HG02981 (cell line): ENCODE measurements around the gene IGFL3.
"Not testable (repeated sequence)": the region's sequence is repeated elsewhere in the genome, so short reads cannot be mapped to it uniquely, and the experiment has no call there.

Experiments
- ATAC-seq: cut with Tn5 transposase; IDR thresholded peaks from one replicate; pipeline ENCODE4 v1.9.1; 2021; ENCODE audit warnings: mild to moderate bottlenecking, moderate library complexity; ENCODE audit not compliant: unreplicated experiment

The IGFL3 gene

GRCh38 chr19:46124638-46125115 is at the start of gene IGFL3:
Gene IGFL3 (minus strand): TSS chr19:46124688. CDS start chr19:46124649, 39 bp downstream.
- no peak for ATAC-seq

- ATAC-seq, result no peak
Observed at GRCh38 chr19:46173886-46174480, 49.5 kb upstream of the IGFL3 start.

GRCh38 chr19:46162731-46163130 is 38.2 kb upstream of the IGFL3 start:
- ATAC-seq, result no peak

- ATAC-seq, result not testable (repeated sequence)
Observed at GRCh38 chr19:46161642-46162257, 37.3 kb upstream of the IGFL3 start.

DNA sequence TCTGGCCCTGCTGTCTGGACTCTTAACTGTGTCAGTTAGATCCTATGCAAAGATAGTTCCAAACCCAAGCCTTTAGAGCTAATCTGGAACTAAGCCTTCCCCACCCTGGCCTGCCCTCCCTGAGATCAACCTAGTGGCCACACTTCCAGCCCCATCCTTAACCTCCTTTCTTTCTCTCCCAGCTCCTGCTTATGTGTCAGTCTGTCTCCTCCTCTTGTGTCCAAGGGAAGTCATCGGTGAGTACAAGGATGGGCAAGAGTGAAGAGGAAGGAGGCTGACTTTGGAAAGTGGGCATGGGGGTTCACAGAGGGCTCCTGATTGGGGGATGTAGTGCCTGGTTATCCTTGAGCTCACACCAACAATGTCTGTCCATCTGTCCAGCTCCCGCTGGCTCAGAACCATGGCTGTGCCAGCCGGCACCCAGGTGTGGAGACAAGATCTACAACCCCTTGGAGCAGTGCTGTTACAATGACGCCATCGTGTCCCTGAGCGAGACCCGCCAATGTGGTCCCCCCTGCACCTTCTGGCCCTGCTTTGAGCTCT is 35.8 kb upstream of the IGFL3 start:
- ATAC-seq, result no peak

DNA sequence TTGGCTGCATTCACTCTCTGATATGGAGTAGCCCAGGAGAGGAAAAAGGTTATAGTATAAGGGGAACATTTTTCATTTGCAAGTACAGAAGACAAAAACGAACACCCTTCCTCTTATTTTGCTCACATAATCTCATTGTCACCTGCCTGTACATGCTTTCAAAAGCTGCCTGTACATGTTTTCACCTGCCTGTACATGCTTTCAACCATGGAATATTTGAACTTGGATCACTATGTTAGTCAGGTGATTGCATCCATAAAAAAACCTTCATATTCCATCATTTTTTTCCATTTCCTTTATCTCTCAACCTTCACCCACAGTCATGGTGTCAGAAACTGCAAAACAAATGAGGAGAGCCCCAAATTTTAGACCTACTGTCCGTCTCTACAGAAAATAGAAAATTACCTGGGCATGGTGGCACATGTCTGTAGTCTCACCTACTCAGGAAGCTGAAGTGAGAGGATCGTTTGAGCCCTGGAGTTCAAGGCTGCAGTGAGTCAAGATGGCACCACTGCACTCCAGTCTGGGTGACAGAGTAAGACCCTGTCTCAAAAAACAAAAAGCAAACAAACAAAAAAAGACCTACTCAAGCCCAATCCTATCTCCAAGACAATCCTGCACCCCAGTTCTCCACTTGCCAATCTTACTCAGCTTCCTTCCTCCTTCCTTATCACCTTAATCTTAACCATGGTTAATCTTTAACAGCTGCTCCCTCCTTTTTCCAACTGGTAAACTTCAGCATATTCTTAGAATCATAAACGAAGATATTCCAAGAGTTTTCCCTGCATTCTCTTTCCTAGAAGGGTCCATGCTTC is 35.1 kb upstream of the IGFL3 start:
- ATAC-seq, result no peak

GRCh38 chr19:46155237-46155636 is 30.7 kb upstream of the IGFL3 start:
- no peak for ATAC-seq

DNA sequence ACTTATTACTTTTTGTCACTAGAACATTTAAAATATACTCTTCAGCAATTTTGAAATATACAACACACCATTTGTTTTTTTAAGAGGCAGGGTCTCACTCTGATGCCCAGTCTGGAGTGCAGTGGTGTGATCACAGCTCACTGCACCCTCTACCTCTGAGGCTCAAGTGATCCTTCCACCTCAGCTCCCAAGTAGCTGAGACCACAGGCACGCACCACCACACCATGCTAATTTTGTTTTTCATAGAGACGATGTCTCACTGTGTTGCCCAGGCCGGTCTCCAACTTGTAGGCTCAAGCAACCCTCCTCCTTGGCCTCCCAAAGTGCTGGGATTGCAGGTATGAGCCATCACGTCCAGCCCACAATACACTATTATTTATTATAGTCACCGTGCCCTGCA is 26.1 kb upstream of the IGFL3 start:
- ATAC-seq, result no peak

DNA sequence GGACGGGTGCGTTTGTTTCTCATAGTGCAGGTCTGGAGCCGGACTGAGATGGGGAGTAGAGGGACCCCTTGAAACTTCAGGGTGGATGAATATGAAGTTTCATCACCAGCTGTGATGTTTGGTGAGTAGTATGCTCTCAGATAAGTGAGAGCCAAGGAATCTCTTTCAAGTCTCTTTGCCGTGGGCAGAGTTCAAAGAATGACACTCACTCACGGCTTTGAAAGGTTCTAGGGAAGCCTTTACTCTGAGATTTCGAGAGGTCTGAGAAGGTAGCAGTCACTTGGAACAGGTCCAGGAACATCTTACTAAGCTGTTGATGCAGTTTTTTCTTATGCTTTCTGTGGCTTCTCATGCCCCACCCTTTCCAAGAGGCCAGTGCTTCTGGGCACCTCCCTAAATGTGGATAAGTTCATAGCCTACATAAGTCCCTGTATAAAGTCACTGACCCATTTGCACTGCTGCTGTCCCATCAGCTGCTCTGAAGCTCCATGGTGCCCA is 23.4 kb upstream of the IGFL3 start, which contains the start of gene IGFL2:
TSS of gene IGFL2 (plus strand) at position 448 of the 498 bp plus-strand sequence. CDS start at position 489, 41 bp downstream.
- ATAC-seq, result no peak

- ATAC-seq, result no peak
Observed at GRCh38 chr19:46147166-46147740, 22.8 kb upstream of the IGFL3 start.

GRCh38 chr19:46144756-46145155 is 20.3 kb upstream of the IGFL3 start:
- no peak for ATAC-seq

DNA sequence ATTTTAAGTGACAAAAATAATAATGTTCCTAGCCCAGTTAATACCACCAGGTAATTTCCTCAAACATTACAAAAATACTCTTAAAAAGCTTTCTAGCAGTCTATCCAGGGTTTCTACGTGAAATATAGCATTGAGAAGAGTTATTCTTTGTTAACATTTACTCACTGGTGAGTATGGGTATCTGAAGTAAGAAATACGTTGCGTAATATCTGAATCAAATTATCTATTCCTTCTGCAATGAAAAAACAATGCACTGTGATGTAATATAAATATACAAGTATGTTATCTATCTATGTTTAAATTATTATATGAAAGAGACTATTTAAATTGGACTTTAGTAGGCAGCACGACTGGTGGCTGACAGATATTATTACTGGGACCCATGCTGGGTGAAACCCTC is 17.8 kb upstream of the IGFL3 start:
- no peak for ATAC-seq

DNA sequence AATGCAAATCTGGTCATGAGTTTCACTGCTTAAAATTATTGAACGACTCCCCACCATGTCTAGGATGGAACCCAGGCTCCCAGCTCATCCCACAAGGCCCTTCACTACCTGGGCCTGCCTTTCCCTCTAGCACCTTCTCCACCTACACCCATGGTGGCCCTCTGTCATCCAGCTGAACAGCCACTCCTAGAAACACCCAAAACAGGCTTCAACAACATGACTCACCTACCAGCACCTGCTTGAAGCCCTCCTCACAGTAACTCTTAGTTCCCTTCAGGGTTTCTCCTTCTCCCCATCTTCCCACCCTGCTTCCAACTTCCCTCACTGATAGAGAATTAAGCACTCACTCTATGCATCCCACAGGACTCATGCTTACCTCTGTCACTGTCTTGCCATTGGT is 16.9 kb upstream of the IGFL3 start:
- ATAC-seq, result no peak

- no peak for ATAC-seq
Observed at GRCh38 chr19:46137915-46138473, 13.5 kb upstream of the IGFL3 start.

- no peak for ATAC-seq
Observed at GRCh38 chr19:46134527-46134926, 10.0 kb upstream of the IGFL3 start.

DNA sequence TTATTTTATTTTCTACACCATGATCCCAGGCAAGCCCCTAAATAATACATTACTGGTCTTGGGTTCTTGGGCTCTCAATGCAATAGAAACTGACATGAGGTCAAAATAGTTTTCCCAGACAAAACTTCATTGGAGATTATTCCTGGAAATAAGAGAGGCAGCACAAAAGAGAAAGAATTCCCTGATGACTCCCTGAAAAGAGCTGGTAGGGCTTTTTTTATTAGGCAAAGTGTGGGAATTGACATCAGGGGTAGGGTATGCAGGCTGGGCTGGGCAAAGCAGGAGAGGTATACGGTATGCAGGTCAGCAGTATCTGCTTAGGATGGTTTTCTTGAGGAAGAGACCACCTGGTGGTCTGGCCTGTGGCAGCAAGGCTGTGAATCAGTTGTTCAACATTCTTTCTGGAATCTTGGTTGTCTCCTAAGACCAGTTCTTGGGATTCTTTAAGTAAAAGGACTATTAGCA is 9.3 kb upstream of the IGFL3 start:
- no peak for ATAC-seq

- no peak for ATAC-seq
Observed at GRCh38 chr19:46133101-46133627, 8.7 kb upstream of the IGFL3 start.

DNA sequence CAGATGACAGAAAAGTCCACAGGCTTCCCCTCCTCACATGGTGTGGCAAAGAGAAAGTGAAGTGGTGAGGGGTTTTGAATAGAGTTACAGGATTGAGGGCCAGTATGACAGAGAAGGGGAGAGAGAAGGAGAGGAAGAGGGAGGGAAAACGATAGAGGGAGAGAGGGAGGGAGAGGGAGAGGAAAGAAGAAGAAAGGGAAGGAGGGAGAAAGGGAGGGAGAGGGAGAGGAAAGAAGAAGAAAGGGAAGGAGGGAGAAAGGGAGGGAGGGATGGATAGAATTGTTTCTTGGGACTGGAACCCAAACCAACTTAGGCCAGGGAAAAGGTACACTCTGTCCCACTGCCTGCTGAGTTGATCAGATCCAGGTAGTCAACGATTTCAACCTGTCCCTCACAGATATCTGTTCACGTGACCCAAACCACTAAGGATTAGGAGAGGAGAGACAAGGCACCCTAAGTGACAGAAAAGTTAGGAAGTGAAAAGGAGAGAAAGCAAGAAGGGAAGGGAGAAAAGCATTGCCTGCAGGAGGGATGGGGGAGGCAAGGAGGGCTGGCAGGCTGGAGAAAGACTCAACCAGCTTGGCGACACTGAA is 8.1 kb upstream of the IGFL3 start:
- no peak for ATAC-seq

DNA sequence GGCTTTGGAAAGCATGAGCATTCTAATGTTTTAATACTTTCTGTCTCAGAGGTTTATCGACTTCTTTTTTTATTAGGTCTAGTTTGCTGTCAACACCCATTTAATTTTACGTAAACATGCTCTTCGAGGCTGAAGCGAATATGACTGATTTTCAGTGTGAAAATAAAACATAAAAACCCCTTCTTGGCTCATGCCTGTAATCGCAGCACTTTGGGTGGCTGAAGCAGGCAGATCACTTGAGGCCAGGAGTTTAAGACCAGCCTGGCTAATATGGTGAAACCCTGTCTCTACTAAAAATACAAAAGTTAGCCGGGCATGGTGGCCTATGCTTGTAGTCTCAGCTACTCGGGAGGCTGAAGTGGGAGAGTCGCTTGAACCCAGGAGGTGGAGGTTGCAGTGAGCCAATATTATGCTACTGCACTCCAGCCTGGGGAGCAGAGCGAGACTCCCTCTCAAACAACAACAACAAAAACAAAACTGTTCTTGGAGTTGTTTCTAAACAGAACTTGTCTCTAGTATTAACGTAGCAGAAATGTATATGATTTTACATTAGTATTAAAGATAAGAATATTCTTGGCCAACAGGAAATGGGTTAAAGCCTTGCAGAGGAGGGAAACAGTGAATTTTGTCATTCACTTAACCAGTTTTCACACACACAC is 7.1 kb upstream of the IGFL3 start:
- no peak for ATAC-seq
